Activated CD8-positive, alpha-beta memory T cell treated with anti-CD3 and anti-CD28 coated beads, Interleukin-2, amount 50 U/mL, for 48 hours (primary cell): ENCODE results near the gene PRKD1.

Experiments used
- DNase-seq: peaks from one replicate; pipeline ENCODE4 v3.0.0-alpha.2; 2020

The PRKD1 gene

DNA sequence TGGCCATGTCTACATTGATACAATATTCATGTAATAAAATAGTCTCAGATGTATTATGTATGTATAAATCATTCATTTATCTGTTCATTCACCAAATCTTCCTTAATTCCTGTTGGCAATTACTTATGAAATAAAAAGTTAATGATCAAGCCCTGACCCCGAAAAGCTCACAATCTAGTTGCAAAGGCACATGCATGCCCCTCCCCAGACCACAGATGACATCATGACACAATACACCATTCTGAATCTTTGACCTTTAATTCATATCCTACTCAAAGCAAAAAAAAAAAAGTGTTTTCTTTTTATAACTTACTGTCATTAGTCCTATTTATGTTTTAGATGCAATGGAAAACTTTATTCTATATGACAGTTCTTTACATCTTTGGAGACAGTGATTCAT lies 346.9 kb downstream of the PRKD1 start:
- no peak for DNase-seq

- DNase-seq, result no peak
These were observed 347.8 kb downstream of the PRKD1 start for GRCh38 chr14:29579838-29580237.

DNA sequence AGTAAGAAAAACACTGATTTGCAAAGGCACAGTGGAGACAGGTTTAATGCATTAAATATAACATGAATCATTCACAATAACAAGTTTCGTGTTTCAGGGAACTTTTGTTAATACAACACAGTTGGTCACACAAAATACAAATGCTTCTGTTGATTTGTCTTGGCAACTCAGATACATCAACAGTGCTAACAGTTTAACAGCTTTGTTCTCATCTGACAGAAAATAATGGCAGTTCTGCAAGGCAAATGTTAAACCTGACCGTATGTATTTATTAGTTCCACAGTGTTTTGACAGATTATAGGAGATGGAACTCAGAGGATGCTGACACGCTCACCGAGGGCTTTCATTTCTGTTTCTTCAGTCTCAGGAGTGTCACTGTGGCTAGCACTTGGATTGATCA lies 350.7 kb downstream of the PRKD1 start:
- DNase-seq, result no peak

GRCh38 chr14:29569194-29569593 lies 358.5 kb downstream of the PRKD1 start:
- DNase-seq, result no peak

- DNase-seq, result no peak
These were observed 361.5 kb downstream of the PRKD1 start for GRCh38 chr14:29566194-29566593.

GRCh38 chr14:29558516-29558915 lies 369.1 kb downstream of the PRKD1 start:
- no peak for DNase-seq

DNA sequence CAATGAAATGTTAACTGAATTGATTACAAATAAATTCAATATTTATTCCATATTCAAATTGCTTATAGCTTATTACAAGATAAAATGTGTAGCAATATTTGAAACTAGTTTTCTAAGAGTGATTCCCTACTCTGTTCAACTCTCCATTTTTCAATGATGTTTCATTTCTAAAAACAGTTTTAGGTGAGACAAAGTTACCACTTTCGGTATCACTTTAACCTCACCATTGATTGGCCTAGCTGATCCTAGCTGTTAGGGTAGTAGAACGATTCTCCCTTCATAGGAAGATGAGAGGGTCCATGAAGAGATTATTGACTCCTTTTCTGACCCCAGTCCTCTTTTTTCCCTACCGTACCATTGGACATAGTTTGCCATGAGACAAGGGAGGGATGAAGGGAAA lies 373.3 kb downstream of the PRKD1 start:
- DNase-seq, result no peak

- DNase-seq, result no peak
These were observed 374.2 kb downstream of the PRKD1 start for GRCh38 chr14:29553427-29553826.

GRCh38 chr14:29548948-29549370 lies 378.7 kb downstream of the PRKD1 start:
- DNase-seq, result no peak

GRCh38 chr14:29545714-29546113 lies 381.9 kb downstream of the PRKD1 start:
- no peak for DNase-seq

GRCh38 chr14:29536886-29537511 lies 390.6 kb downstream of the PRKD1 start:
- DNase-seq, result no peak

DNA sequence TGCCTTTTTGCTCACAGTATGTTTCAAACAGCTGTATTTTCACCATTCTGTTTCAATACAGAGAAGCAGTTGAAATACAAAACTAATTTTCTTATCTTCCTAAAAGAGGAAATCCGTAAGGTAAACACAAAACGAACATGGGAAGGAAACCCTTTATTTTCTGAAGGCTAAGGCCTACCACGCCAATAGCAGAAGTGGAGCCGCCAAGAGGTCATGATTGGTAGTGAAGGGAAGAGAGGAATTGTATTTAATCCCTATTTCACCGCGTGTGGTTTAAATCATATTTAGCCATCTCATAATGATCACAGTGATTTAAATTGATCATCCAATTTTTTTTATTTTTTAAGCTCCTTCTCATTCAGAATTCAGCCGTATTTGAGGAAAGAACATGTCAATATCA lies 398.2 kb downstream of the PRKD1 start:
- DNase-seq, result no peak

- no peak for DNase-seq
These were observed 398.8 kb downstream of the PRKD1 start for GRCh38 chr14:29528889-29529288.

- DNase-seq, result no peak
These were observed 400.4 kb downstream of the PRKD1 start for GRCh38 chr14:29527286-29527685.
